Measurements from ENCODE around the gene ARSA. TPM values are rescaled to one million over a fixed set of nuclear protein-coding genes. Genes with fewer than 3 reads are reported as not detected.
"Not testable (repeated sequence)": the region's sequence is repeated elsewhere in the genome, so short reads cannot be mapped to it uniquely, and the experiment has no call there.

The ARSA gene
- total RNA-seq, 1 experiment from 2014 or later = 16.4 TPM

DNA sequence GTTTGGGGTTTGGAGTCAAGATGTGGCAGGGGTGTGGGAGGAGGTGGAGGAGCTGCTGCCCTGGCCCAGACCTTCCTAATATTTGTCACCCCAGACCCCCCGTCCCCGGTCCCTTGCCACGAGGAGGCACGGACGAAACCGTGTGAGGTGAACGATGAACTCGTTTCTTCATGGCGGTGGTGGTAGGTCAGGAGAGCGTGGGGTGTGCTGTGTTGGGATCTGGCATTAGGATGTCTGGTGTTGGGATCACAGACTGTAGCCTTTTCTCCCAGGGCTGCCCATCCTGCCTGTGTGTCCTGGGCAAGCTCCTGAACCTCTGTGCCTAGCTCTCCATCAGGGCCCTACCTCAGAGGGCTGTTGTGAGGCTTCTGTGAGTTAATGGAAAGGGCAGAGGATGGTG lies 19.0 kb downstream of the ARSA start:
- no peak for ATAC-seq
- ChIA-PET POLR2A (no interaction called here), CTCF (no interaction called here), RAD21 (ENCODE audit: low non-redundant PET in 1 of 2, low total read pairs in 2 of 2, uncharacterized antibody in 2 of 2, unreplicated experiment in 2 of 2) (no interaction called here)
- no peaks in the 10 kb centered on the region for H3K36me3 ChIP-seq (ENCODE audit: control insufficient read depth in 1 of 2, insufficient read depth in 2 of 2, low read length in 2 of 2)
- peaks cover 15 to 19% of the 10 kb centered on the region in 2 experiments for H3K4me1 ChIP-seq (ENCODE audit: control insufficient read depth in 1 of 2, insufficient read depth in 2 of 2, low read length in 2 of 2)
- no peak overlapping the region for H3K9ac ChIP-seq (ENCODE audit: low read length)
- H3K79me2 ChIP-seq (ENCODE audit: insufficient read depth, low read length) = no peaks in the 10 kb centered on the region
- no TSS peak for BruUV-seq (replicated peaks)
- no peaks in the 10 kb centered on the region for H3K9me2 ChIP-seq (ENCODE audit: insufficient read depth)
- H3K4me3 ChIP-seq (replicated peaks in 1 of 2; ENCODE audit: low read depth in 1 of 2, low read length in 2 of 2) = no peak overlapping the region
- H2AFZ ChIP-seq (ENCODE audit: low read depth, low read length, poor library complexity, severe bottlenecking) = no peak overlapping the region
- DNase-seq (ENCODE audit: low read depth, low spot score) = no peak
- H3K27me3 ChIP-seq (ENCODE audit: insufficient read depth, low read length) = no peaks in the 10 kb centered on the region
- no peak overlapping the region for H3K27ac ChIP-seq (ENCODE audit: low read depth, low read length)
- no peak overlapping the region for H3K4me2 ChIP-seq (ENCODE audit: low read length)
- intact Hi-C loops (cut with micrococcal nuclease) = no loop called here
- H3K9me3 ChIP-seq (ENCODE audit: control insufficient read depth in 1 of 2, insufficient read depth in 1 of 2, low read depth in 1 of 2, low read length in 2 of 2) = no peaks in the 10 kb centered on the region
- TF ChIP-seq TCF7L2 (IDR thresholded peaks at IDR 0.05; ENCODE audit: borderline replicate concordance, extremely low read depth, insufficient read depth, insufficient read length) = no peak
- H4K20me1 ChIP-seq (ENCODE audit: insufficient read depth) = no peaks in the 10 kb centered on the region

DNA sequence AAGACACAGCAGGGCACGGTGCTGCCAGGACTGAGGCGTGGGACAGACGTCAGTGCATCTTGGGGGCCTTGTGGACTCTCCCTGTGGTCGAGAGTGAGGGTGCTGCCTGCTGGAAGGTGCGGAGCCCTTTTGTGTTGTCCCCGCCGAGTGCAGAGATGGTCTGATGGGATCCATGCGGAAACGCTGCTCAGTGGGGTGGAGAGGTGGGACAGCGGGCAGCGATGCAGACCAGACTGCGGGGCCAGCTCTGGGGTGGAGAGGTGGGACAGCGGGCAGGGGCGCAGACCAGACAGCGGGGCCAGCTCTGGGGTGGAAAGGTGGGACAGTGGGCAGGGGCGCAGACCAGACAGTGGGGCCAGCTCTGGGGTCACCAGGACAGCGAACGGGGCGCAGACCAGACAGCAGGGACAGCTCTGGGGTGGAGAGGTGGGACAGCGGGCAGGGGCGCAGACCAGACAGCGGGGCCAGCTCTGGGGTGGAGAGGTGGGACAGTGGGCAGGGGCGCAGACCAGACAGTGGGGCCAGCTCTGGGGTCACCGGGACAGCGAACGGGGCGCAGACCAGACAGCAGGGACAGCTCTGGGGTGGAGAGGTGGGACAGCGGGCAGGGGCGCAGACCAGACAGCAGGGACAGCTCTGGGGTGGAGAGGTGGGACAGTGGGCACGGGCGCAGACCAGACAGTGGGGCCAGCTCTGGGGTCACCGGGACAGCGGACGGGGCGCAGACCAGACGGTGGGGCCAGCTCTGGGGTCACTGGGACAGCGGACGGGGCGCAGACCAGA lies 19.7 kb downstream of the ARSA start:
- H3K27me3 ChIP-seq (ENCODE audit: insufficient read depth, low read length); CTCF ChIA-PET; H3K4me2 ChIP-seq (ENCODE audit: low read length): not testable (repeated sequence)

More for the DNA sequence above, 19.7 kb downstream of the ARSA start:
- H3K4me1 ChIP-seq (ENCODE audit: control insufficient read depth in 1 of 2, insufficient read depth in 2 of 2, low read length in 2 of 2) = peaks cover 8 to 12% of the 10 kb centered on the region in 2 experiments
- RAD21 ChIA-PET (ENCODE audit: low non-redundant PET in 1 of 2, low total read pairs in 2 of 2, uncharacterized antibody in 2 of 2, unreplicated experiment in 2 of 2); H3K27ac ChIP-seq (ENCODE audit: low read depth, low read length); H3K79me2 ChIP-seq (ENCODE audit: insufficient read depth, low read length); H2AFZ ChIP-seq (ENCODE audit: low read depth, low read length, poor library complexity, severe bottlenecking); H3K9ac ChIP-seq (ENCODE audit: low read length); H3K9me3 ChIP-seq (ENCODE audit: control insufficient read depth in 1 of 2, insufficient read depth in 1 of 2, low read depth in 1 of 2, low read length in 2 of 2); H3K36me3 ChIP-seq (ENCODE audit: control insufficient read depth in 1 of 2, insufficient read depth in 2 of 2, low read length in 2 of 2); DNase-seq (ENCODE audit: low read depth, low spot score); H4K20me1 ChIP-seq (ENCODE audit: insufficient read depth); POLR2A ChIA-PET; H3K4me3 ChIP-seq (replicated peaks in 1 of 2; ENCODE audit: low read depth in 1 of 2, low read length in 2 of 2); BruUV-seq (replicated peaks); H3K9me2 ChIP-seq (ENCODE audit: insufficient read depth); ATAC-seq; intact Hi-C loops (cut with micrococcal nuclease): not testable (repeated sequence)
